Stimulated activated naive CD4-positive, alpha-beta T cell (primary cell): ENCODE measurements around the gene SERPINA10.
"Not testable (repeated sequence)": the region's sequence is repeated elsewhere in the genome, so short reads cannot be mapped to it uniquely, and the experiment has no call there.

ENCODE experiments used
- DNase-seq, 6 experiments: peaks; one replicate each; lab custom pipeline; 2025; lab: John Stamatoyannopoulos, UW

SERPINA10 gene

DNA sequence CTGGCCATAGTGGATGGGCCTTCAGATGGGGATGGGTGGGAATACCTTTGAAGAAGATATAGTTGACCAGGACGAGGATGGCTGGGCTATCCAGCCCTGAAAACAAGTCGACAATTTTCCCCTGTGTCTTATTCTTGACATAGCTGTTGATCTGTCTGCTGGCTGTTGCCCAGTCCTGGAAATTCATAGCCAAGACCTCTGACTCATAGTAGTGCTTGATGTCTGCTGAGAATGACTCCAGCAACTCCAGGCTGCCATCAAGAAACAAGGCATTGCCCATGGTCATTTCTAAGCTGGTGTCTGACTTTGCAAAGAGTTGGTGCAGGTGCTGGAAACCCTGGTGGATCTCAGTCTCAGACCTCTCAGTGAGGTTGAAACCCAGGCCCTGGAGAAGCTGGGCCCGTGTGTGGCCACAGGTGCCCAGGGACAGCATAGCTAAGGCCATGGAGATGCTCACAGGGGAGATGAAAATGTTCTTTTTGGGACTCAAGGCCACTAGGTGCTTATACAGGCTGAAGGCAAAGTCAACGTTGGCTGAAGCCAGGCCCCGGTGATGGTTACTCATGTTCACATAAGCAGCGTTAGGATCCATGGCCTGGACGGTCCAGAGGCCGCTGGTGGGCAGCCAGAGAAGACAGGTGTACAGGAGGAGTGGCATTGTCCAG lies 21.1 kb upstream of the SERPINA10 start:
- no peak for DNase-seq

DNA sequence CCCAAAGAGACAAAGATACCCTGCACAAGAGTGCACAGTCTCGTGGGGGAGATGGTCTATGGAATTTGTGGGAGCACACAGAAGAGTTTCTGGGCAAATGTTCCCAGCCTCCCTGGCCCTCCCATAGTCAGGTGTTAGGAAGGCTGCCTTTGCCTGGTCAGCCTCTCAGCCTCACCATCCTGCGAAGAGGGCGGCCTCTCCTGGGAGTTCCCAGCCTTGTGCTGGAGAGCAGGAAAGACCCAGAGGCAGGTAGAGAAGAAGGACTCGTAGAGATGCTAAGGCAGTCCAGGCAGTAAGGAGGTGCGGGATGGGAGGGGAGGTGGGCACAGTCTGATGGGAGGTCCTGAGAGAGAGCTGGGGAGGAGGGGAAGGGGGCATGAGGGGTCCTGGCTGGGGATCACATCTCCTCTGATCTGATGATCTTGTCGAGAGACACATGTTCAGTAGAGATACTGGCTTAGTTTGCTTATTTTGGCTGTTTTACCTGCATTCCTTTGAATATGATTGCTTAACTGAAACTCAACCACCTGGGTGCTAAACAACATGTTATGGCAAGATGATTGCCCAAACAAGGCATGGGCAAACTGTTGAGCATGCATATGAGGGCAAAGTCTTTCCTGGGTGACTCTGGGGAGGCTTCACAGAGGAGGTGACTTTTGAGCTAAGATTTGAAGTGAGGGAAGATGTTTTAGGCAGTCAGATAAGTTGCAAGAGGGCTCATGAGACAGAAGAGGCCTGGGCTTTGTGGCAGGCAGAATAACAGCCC lies 19.6 kb upstream of the SERPINA10 start:
- no peak for DNase-seq

DNA sequence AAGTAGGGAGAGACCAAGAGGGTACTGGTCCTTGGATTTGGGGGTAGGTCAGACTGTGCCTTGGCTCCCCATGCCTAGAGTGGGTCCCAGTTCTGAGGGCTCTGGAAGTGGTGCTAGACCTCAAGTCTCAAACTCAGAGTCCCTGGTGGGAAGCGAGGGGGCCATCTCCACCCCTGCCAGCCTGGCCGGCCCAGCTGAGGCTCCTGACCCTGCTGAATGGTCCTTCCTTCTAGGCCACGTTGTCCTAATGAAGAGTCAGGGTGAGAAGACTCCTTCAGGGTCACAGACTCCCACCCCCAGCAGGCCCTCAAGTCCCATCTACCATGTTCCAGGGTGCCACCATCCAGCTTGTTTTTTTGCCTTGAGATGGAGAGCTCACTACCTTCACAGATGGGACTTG lies 17.2 kb upstream of the SERPINA10 start:
- no peak for DNase-seq

DNA sequence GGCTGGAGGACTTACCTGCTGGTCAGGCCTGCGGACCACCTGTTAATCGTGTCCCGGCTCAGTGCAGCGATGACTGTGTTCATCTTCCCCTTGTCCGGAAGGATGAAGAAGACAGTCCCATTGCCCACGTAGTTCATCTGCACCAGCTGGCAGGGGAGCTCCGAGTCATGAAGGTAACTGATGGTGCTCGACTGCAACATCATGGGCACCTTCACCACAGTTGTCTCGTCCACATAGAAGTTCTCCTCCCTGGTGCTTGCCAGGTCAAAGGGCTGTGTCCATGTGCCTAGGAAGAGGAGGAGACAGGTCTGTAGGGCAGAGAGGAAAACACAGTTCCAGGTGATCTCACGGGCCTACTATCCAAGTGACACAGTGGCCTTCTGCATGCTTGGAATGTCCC lies 16.7 kb upstream of the SERPINA10 start:
- no peak for DNase-seq

DNA sequence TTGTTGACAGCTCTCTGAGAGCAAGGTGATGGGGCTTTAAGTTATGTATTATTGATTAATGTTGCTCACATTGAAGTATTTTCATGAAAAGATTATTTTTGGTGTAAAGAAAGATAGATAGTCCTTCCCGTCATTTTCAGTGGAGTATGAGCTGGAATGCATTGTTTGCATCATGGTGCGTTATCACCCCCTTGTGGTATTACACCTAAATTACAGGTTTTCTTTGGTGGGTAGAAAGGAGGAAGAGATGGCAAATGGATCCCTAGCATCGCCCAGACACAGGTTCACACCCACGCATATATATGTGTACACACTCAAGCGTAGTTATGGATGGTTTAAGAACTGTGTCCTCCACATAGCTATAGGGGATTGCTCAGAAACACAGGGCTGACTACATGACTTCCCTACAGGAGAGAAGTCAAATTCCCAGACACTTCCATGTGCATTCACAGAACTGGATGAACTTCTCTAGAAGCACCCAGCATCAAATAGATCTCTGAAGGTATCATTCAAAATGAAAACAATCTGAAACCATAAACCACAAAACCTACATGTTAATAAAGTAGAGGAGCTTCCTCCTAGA lies 14.4 kb upstream of the SERPINA10 start:
- DNase-seq: no peak

DNA sequence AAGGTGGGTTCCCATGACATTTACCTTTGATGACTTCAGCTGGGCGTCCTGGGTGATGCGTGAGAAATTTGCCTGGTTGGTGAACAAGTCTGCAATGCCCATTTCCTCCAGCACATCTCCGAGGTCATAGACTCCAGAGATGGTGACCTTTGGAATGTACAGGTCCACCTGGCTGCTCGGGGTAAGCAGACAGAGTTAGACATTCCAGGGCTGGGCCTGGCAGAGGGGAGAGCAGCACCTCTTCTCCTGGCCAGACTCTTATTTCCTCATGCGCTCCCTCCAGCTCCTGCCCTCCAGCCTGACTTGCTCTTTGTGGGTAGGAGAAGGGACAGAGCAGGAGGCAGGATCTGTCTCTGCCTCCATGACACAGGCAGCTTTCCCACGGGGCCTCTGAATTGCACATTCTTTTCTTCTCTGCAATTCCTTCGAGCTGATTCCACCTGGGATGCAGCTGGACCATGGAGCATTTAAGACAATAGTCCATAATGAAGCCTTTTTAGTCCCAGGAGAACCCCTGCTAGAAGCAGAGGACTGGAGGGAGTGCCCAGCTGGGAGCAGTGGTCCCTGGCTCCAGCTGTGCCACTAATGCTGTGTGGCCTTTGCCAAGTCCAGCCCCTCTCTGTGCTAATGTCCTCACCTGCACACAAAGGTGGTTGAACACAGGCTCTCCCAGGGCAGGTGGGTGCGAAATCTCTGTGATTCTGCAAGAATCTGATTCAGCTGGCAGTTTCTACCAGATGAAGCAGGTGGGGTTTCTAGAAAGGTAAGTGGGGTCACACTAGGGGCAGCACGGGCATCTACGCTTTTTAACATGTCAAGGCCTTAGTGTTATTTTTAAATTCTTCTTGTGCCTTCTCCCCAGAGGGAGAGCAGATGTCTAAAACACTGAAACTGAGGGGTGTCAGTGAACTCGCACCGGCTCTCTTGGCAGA lies 13.2 kb upstream of the SERPINA10 start:
- no peak for DNase-seq

DNA sequence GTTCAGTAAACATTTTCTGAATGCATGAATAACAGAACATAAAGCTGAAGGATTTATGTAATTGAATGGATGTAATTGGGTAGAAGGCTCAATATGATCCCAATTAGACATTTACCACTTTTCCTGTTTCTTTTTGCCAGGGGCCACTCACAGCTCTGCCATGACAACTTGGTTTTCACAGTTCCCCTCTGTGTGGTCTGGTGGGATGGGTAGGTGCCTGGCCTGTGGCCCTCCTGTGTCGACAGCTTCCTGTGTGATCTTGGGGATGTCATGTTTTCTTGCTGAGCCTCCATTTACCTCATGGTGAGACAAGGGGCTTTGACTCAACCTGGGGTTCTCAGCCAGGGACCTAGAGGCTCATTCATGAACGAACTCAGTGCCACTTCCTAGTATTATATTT lies 12.6 kb upstream of the SERPINA10 start:
- DNase-seq: no peak

DNA sequence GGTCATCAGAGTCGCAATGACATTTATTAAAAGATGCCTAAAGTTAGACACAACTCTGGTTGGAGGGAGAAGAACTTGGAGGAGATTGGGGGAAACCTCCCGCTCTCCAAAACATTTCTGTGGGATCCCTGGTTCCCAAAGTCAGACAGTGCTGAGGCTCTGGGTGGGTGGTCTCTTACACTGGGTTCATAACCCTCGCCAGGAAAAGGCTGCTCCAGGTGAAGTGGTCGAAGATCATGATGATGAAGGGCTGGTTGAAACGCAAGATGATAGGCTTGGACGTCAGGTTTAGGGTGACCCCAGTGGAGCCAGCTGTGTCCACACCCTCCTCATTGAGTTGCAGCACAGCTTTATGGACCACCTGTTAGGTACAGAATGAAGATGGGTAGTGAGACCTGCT lies 11.2 kb upstream of the SERPINA10 start:
- no peak for DNase-seq

DNA sequence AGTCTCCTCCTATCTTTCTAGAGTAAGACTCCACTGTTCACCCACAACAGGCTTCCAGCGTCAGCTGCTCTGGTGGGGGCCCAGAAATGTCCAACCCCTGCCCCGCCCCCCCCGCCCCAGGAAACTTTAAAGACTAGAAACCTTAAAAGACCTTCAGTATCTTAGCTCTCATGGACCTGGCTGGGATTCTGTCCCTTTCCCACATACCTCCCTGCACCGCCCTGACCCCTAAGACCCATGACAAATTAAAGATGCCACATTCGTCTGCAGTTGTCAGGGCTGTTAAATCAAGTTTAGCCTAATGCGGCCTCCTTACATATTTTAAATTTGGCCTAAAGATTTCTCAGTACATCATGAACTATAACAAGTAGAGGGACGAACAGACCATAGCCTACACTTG lies 10.0 kb upstream of the SERPINA10 start:
- DNase-seq: no peak

DNA sequence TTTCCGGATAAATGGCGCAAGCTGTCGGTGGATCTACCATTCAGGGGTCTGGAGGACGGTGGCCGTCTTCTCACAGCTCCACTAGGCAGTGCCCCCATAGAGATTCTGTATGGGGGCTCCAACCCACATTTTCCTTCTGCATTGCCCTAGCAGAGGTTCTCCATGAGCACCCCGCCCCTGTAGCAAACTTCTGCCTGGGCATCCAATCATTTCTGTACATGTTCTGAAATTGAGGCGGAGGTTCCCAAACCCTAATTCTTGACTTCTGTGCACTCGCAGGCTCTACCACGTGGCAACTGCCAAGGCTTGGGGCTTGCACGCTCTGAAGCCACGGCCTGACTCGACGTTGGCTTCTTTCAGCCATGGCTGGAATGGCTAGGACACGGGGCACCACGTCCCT lies 5.1 kb upstream of the SERPINA10 start:
- DNase-seq: no peak

DNA sequence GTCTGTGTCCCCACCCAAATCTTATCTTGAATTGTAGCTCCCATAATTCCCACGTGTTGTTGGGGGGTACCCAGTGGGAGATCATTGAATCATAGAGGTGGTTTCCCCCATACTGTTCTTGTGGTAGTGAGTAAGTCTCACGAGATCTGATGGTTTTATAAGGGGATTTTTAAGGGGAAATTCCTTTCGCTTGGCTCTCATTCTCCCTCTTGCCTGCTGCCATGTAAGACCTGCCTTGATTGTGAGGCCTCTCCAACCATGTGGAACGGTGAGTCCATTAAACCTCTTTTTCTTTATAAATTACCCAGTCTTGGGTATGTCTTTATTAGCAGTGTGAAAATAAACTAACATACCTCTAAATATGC lies 3.1 kb upstream of the SERPINA10 start:
- DNase-seq: not testable (repeated sequence)

DNA sequence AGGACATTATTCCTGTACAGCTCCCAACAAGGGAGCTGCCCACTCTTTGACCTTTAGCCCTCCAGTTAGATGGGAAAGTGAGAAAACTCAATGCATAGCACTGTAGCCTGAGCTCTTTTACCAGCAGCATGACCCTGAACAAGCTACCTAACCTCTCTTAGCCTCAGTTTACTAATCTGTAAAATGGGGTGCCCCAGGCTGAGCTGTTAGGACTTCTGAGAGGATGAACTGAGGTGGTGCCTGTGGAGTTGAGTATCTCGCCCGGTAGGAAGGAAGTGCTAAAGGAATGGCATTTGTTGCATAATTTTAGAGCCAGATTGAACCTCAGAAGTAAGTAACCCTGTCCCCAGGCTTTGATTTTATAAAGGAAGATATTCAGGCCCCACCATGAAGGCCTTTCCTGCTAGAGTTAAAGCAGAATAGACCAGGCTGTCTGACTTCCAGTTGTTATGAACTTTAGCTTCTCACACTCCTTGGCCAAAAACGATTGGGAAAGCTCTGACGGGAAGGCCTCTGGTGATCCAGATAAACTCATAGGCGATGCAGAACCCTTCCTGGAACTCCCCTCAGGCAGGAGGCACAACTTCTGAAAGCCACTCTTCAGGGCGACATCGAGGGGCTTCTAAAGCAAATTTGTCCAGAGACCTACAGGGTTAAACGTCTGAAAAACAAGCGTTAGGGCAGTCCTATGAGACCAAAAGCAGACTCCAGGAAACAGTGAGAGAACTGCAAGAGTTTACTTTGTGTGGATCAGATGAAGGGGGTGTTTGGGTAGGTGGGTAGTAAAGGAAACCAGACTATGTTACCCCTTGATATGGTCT lies 2.5 kb upstream of the SERPINA10 start:
- DNase-seq: no peak

DNA sequence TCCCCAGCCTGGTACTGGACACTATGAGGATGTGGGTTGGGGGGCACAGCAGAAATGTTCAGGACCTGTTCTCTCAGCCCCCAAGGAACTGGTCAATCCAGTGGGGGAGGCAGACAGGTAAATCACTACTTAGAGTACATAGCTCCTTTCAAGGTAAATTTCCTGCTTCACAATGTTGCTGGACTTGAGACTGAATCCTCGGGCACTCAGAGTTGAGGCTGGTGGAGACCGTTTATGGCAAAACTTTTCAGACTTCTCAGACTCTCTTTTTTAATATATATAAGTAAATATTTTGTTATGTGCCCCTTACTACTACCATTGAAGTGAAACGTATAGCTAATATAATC lies 483 bp upstream of the SERPINA10 start:
- no peak for DNase-seq

DNA sequence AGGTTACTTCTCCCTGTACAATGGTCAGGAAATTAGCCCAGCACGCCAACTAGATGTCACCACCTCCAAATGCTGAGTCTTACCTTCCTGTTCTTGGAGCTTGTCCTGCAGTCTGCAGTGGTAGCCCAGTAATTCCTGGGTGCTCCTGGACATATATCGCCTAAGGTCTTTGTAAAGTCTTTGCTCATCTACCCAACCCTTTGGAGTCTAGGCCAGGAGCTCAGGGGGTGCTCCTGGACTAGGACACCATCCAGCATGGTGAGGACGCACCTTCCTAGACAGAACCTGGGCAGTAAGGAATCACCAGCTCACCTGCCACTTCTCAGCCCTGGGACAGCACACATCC lies 569 bp downstream of the SERPINA10 start:
- DNase-seq: no peak

DNA sequence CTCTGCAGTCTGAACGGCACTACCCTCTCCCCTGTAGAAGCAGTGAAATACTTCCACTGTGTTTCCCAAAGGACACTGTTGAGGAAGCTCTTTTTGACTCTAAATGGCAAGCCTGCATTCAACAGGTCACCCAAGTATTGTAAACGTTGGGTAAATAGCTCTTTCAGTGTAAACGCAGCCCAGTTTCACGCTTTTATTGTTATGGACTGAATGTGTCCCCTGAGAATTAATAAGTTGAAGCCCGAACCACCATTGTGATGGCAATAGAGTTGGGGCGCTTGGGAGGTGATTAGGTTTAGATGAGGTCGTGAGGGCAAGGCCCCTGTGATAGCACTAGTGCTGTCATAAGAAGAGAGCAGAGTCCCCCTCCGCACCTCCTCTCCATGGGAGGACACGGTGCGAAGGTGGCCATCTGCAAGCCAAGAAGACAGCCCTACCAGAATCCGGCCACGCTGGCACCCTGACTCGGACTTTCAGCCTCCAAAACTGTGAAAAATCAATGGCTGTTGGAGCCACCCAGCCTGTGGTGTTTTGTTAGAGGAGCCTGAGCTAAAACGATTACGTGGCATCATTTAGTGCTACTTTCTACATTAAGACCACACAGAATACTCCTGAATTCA lies 1.1 kb downstream of the SERPINA10 start:
- no peak for DNase-seq

DNA sequence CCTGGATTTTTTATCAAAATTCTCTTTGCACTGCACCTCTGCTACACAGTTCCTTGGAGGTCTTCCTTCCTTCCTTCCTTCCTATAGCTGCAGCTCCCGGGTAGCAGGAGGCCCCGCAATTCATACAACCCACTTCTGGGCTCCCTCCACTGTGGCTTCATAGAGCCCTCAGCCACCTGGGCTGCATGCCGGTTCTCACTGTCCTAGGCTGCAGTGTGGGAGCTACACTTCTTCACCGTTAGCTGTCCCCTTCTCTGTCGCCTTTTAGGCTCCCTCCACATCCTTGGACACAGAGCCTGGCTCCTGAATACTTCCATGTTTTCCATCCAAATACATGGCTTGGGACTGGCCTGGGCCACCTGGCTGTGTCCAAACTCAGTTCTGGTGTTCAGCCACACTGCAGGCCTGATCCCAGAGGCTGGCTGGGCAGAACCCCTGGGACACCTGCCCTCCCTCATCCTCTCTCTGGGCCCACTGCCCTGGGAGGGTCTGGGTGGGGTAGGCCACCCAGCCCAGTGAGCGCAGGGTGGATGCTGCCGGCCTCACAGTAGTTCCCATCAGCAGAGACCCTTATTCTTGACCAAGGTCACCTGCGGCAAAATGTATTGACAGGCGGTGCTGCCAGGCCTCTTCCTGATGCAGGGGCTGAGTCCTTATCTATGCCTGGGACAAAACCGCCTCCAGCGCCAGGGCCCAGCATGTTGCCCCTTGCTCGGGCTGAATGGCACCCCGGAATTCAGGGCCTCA lies 1.7 kb downstream of the SERPINA10 start:
- no peak for DNase-seq

DNA sequence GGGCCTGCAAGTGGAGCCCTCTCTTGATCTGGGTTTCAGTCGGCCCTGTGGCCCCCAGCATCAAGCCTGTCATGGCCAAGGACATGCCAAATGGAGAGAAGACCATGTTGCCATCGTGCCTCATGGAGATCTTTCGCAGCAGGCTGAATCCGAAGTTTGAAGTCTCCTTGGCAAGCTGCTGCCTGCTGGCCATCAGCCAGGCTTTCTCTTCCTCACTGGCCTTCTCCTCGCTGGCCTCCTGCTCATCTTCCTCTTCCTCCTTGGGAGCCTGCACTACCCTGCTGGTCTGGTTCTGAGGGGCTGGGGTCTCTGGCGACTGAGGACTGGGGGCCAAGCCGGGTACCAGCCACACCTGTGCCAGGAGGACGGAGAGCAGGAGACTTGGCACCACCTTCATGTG lies 2.9 kb downstream of the SERPINA10 start:
- DNase-seq: no peak

DNA sequence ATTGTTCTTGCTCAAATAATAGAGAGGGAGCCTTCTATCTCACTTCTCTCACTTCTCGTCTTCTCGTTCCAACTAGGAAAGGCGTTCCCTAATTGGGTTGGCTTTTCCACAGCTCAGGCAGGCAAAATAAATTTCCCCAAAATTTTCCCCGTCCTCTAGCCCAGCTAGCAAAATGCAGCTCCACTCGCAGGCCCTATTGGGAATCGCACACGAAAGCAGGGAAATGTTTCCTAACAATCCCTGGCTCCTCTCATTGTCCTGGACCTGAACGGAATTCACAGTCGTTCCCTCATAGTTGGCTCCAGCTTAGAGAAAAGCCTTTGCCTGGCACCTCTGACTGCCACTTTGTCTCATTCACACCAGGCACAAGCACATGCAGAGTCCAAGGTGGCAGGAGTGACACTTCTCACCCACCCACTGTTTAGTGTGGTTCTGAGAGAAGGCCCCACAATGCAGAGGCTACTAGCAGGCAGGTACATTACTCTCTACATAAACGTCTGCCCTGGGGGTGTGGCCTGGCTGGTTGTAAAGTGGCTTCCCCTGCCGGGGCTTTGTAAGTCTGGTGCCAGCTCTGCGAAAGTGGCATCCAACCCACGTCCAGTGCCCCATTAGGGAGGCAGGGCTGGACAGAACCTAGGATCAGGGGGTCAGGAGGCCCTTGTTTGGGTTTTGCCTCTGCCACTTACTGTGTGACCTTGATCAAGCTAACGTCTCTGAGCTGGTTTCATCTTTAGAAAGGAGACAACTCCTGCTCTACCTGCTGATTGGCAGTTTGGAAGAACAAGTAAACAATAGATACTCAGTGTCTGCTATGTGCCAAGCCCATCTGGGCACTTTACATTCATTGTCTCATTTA lies 4.2 kb downstream of the SERPINA10 start:
- no peak for DNase-seq

DNA sequence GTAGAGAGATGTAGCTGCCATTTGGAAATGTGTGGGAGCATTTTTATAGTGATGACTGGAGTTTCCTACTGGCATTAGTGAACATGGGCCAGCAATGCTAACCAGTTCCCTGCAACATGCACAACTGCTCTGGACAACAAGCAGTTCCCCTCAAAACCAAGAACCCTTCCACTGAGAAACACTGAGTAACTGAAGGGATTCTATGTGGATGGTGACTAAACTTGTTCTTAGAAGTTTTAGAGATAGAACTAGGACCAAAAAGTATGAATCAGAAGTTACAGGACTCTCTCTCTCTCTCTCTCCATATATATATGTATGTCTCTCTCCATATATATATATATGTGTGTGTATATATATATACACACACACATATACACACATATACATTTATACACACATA lies 7.9 kb downstream of the SERPINA10 start:
- DNase-seq: no peak

DNA sequence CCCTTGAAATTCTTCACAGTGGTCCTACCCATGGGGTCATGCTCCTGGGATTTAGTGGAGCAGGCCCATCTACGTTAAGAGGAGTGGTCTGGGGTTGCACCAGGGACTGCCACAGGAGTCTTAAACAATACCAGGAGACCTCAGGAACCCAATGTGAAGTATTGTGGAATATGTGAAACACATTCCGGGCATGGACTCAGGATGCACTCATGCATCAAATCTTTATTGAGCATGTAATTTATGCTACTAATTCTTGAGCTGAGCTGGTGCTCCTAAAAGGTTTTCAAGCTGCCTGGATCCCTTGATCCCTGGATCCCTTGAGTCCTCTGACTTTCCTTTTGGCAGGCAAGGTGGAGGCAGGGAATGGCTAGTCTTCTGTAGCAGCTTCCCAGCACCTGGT lies 8.8 kb downstream of the SERPINA10 start:
- no peak for DNase-seq
